Retinal pigment epithelial cell (primary cell): Measurements from ENCODE around the gene SCNN1A.

Experiments used
- DNase-seq: peaks from one replicate; pipeline ENCODE4 v3.0.0-alpha.2; 2010; ENCODE audit warnings: low read depth
- H3K4me3 ChIP-seq: 2 replicates; pipeline ENCODE4 v1.5.1; 2011; ENCODE audit warnings: mild to moderate bottlenecking, low read length, control low read depth, moderate library complexity
- CTCF ChIP-seq: conservative IDR thresholded peaks from 2 replicates; pipeline ENCODE4 v1.5.1; 2011; ENCODE audit warnings: low read depth, low read length, control low read depth, inconsistent platforms

The SCNN1A gene

GRCh38 chr12:6319446-6319845 lies 55.9 kb downstream of the SCNN1A start:
- H3K4me3 ChIP-seq: no peak overlapping the region
- DNase-seq: no peak
- TF ChIP-seq CTCF: no peak

GRCh38 chr12:6318440-6318879 lies 56.9 kb downstream of the SCNN1A start:
- no peak overlapping the region for H3K4me3 ChIP-seq
- no peak for DNase-seq
- no peak for TF ChIP-seq CTCF

- no peak for TF ChIP-seq CTCF
- no peak overlapping the region for H3K4me3 ChIP-seq
- no peak for DNase-seq
These were observed 57.5 kb downstream of the SCNN1A start for GRCh38 chr12:6317693-6318439.

- no peak for TF ChIP-seq CTCF
- no peak overlapping the region for H3K4me3 ChIP-seq
- no peak for DNase-seq
These were observed 58.3 kb downstream of the SCNN1A start for GRCh38 chr12:6316921-6317692.

- no peak overlapping the region for H3K4me3 ChIP-seq
- TF ChIP-seq CTCF: no peak
- DNase-seq: no peak
These were observed 59.4 kb downstream of the SCNN1A start for GRCh38 chr12:6315704-6316597.

- no peak for TF ChIP-seq CTCF
- no peak for DNase-seq
- H3K4me3 ChIP-seq: no peak overlapping the region
These were observed 60.2 kb downstream of the SCNN1A start for GRCh38 chr12:6315184-6315583.
